LNCaP clone FGC (cell line): ENCODE measurements around the gene TMEM52.

ENCODE experiments used
- DNase-seq: peaks from one replicate; pipeline ENCODE4 v3.0.0-alpha.2; 2011; ENCODE audit warnings: low read depth
- H3K4me3 ChIP-seq: 2 replicates; pipeline ENCODE4 v1.5.1; 2011; ENCODE audit warnings: mild to moderate bottlenecking, low read depth, low read length, control low read depth
- TF ChIP-seq, protein P1 (sequence below): IDR thresholded peaks from 2 replicates; pipeline ENCODE4 v1.5.1; 2012; ENCODE audit warnings: mild to moderate bottlenecking; ENCODE audit not compliant: control insufficient read depth, insufficient read depth; ENCODE audit errors: extremely low read depth

The TMEM52 gene

DNA sequence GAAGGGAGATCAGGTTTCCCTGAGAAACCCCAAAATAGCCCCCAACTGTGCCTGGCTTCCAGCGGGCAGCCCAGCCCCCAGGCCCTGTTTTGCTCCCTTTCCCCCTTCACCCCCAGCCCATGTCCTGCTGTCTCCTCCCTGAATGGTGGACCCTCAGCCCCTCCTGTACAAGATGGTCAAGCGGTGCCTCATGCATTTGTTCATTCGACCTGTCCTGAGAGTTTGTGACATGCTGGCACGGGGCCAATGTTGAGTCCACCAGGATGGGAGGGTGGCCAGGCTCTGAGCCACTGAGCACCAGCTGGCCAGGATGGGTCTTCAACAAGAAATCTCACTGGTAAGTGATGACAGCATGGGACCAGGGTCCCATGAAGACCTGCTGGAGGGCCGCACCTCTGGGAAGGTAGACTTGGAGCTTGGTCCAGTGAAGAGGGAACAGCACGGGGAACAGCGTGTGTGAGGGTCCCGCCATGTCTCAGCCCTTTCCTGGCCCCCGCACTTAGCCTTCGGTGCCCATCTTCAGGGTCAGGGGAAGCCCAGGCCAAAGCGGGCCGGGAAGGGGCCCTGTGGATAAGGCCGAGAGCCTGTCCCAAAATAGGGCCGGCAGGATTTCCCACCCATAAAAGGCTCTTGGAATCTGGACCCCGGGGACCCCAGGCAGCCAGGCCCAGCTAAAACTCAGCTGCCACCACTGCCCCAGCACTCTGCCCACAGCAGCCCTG, 3.9 kb downstream of the TMEM52 start, which contains the start of gene CALML6:
TSS of gene CALML6 (plus strand) at position 290 of the 722 bp plus-strand sequence. CDS start at position 311, 21 bp downstream.
- no peak within 1 kb of the TSS for H3K4me3 ChIP-seq
- no peak for DNase-seq
- TF ChIP-seq, protein P1, sequence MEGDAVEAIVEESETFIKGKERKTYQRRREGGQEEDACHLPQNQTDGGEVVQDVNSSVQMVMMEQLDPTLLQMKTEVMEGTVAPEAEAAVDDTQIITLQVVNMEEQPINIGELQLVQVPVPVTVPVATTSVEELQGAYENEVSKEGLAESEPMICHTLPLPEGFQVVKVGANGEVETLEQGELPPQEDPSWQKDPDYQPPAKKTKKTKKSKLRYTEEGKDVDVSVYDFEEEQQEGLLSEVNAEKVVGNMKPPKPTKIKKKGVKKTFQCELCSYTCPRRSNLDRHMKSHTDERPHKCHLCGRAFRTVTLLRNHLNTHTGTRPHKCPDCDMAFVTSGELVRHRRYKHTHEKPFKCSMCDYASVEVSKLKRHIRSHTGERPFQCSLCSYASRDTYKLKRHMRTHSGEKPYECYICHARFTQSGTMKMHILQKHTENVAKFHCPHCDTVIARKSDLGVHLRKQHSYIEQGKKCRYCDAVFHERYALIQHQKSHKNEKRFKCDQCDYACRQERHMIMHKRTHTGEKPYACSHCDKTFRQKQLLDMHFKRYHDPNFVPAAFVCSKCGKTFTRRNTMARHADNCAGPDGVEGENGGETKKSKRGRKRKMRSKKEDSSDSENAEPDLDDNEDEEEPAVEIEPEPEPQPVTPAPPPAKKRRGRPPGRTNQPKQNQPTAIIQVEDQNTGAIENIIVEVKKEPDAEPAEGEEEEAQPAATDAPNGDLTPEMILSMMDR: no peak

DNA sequence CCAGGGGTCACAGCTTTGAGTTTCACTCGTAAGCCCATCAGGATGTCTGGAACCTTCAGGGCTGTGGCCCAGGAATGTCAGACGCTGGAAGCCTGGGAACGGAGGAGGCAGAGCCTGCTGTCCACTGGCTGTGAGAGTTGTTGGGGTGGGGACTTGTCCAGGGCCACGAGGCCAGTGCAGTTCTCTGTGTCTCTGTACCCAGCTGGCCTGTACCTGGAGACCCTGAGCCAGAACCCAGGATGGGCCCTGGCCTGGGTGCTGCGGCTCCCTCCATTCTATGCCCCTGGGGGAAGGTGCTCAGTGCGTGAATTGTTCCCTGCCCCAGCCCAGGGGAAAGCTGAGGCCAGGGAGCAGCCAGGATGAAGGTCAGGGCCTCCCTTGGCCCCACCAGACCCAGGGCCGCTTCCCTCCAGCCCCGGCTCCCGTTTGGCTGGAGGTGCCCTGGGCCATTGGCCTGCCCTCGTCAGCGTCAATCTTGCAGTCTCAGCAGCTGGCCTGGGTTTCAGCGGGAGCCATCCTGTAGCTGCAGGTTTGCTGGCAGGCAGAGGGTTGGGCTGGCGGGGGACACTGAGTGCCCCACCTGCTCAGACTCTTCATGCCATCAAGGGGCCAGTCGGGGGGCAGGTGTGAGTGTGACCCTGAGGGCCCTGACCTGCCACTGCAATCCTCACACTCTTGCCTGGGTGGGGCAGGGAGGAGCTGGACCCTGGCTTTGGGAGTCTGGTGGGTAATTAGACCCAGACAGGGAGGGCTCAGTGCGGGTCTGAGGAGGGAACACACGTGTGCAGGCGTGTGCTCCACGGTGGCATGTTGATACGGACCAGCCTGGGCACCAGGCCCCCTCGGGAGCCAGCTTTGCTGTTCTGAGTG, 4.7 kb downstream of the TMEM52 start:
- no peak for DNase-seq
- H3K4me3 ChIP-seq: no peak overlapping the region
- TF ChIP-seq, protein P1: no peak

DNA sequence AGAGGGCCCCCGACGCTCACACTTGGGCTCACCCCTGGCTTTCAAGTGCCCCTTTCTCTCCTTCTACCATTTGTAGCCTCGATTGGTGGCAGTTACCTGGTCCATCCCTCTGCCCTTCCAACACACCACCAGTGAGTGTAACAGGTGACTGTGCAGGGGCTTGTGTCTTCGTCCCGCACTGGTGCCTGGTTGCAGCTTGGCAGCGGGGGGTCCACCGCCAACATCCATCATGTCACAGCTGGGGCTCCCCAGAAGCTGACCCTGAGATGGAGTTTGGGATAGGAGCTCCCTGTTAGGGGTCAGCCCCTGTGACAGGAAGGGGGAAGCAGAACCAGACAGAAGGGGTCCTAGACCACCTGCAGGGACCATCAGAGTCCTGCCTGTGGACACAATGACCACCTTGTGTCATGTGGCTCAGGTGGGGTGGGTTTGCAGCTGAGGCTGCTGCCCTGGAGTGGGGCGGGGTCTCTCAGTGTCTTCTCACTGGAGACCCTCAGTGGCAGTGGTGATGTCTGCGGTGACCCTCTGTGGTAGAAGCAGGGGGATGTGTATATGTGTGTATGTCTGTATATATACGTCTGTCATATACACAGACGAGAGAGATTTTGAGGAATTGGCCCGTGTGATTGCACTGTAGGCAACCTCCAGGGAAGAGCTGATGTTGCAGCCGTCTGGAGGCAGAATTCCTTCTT, 7.6 kb downstream of the TMEM52 start:
- no peak for DNase-seq
- TF ChIP-seq, protein P1: no peak
- no peak overlapping the region for H3K4me3 ChIP-seq

DNA sequence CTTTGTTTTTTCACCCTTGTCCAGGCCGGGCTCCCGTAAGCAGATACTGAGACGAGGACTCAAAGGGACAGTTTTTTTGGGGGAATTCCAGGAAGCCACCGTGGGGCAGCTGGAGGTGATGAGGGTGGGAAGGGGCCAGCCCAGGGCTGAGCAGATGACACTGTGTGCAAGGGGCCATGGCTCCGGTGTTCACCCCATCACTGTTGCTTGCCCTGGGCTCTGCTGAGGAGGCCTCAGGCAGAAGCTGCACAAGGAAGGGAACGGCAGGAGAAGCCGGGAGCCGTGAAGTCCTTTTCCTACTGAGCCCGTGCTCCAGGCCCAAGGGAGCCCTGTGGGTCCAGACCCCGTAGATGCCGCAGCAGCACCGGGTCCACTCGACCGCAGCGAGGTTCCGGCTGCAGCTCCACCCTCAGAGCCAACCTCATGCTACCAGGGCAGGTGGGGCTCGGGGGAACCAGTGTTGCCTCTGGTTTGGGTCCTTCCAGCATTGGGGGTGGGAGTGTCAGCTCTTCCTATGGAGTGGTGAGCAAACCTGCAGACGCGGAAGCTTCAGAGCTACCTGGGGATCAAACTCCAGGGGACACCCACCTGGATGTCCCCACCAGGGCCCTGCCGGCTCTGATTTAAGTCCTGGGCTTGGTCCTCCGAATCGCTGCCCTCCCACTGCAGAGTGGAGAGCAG, 8.3 kb downstream of the TMEM52 start:
- DNase-seq: no peak
- TF ChIP-seq, protein P1: no peak
- H3K4me3 ChIP-seq: no peak overlapping the region

DNA sequence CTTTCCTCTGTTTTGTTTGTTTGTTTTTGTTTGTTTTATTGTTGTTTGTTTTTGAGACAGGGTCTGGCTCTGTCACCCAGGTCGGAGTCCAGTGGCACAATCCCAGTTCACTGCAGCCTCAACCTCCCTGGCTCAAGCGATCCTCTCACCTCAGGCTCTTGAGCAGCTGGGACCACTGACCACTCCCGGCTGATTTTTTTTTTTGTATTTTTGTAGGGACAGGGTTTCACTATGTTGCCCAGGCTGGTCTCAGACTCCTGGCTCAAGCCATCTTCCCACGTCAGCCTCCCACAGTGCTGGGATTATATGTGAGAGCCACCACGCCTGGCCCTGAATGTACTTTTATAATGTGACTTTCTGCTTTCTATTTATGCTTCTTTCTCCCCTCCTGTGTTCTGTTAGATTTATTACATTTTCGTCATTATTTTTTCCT, 9.0 kb downstream of the TMEM52 start:
- H3K4me3 ChIP-seq: no peak overlapping the region
- DNase-seq: no peak
- TF ChIP-seq, protein P1: no peak

DNA sequence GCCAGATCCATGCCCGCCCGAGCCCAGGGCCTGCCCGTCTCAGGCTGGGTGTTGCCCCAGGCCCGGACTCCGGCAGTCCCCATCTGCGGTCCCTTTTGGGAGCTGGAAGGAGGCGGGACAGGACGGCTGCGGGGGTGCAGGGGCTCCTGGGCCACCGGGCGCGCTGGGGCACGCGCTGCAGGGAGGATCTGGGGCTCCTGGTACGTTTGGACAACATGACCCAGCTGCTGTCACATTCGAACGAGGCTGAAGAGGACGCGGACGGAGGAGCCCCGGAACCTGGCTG, 10.6 kb downstream of the TMEM52 start:
- DNase-seq: no peak
- TF ChIP-seq, protein P1: no peak
- H3K4me3 ChIP-seq: peak overlapping the region; percentile 71
